ENCODE results near the gene SIPA1L3.
"Not testable (repeated sequence)": the region's sequence is repeated elsewhere in the genome, so short reads cannot be mapped to it uniquely, and the experiment has no call there.

The SIPA1L3 gene, protein sequence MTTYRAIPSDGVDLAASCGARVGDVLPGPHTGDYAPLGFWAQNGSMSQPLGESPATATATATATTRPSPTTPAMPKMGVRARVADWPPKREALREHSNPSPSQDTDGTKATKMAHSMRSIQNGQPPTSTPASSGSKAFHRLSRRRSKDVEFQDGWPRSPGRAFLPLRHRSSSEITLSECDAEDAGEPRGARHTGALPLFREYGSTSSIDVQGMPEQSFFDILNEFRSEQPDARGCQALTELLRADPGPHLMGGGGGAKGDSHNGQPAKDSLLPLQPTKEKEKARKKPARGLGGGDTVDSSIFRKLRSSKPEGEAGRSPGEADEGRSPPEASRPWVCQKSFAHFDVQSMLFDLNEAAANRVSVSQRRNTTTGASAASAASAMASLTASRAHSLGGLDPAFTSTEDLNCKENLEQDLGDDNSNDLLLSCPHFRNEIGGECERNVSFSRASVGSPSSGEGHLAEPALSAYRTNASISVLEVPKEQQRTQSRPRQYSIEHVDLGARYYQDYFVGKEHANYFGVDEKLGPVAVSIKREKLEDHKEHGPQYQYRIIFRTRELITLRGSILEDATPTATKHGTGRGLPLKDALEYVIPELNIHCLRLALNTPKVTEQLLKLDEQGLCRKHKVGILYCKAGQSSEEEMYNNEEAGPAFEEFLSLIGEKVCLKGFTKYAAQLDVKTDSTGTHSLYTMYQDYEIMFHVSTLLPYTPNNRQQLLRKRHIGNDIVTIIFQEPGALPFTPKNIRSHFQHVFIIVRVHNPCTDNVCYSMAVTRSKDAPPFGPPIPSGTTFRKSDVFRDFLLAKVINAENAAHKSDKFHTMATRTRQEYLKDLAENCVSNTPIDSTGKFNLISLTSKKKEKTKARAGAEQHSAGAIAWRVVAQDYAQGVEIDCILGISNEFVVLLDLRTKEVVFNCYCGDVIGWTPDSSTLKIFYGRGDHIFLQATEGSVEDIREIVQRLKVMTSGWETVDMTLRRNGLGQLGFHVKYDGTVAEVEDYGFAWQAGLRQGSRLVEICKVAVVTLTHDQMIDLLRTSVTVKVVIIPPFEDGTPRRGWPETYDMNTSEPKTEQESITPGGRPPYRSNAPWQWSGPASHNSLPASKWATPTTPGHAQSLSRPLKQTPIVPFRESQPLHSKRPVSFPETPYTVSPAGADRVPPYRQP (N-terminal part only)

DNA sequence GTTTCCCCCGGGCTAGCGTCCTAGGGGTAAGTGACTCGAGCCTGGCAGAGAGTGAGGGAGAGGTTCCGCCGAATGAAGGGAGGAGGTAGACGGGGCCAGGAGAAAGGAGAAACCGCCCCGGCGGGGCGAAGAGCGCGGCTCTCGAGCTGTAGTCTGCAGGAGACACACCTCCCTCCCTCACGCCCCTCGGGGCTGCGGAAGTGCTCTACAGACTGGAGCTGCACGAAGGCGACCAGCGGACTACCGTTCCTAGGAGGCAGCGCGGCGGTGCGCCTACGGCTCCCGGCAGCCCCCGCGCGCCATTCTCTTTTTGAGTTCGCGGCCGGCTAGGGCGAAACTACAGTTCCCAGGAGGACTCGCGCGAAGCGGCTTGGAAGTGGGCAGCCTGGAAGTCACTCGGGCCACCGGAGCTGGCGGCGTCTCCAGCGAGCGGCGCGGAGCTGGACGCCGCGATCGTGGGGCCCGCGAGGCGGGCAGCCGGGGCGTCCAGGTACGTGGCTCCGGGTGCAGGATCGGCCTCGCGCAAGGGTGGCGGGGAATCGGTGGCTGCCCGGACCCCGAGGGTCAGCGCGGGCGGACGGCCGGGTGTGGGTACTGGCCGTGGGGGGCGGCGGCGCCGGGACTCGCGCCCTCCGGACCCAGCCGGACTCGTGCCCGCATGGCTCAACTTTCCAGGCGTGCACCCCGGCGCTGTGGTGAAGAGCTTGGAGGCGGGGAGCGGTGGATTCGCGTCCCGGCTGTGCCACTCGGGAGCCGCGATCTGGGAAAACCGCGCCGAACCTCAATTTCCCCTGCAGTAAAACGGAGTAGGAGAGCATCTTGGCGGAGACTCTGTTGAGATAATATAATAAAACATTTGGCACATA is at the start of gene SIPA1L3:
Gene SIPA1L3 (plus strand): TSS at position 340 of the 866 bp plus-strand sequence. CDS start 174,358 bp downstream, outside the sequence.
- DNase-seq = peak; percentile 94

DNA sequence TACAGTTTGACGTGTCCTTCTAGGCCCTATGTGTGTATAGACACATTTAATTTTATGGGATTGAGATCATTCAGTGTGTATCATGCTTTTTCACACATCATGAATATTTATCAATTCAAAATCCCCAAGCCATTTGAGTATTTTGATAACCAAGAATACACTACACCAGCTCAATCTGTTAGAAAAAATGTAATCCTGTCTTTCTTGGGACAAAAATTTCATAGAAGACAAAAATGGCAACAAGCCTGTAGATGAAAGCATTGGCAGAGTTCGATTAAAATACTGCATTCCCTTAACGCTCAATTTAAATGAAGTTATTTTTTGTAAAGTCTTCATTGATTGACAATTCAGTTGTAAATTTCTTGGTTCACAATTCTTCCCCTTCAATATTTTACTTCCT is 42.5 kb upstream of the SIPA1L3 start:
- no peak for DNase-seq

DNA sequence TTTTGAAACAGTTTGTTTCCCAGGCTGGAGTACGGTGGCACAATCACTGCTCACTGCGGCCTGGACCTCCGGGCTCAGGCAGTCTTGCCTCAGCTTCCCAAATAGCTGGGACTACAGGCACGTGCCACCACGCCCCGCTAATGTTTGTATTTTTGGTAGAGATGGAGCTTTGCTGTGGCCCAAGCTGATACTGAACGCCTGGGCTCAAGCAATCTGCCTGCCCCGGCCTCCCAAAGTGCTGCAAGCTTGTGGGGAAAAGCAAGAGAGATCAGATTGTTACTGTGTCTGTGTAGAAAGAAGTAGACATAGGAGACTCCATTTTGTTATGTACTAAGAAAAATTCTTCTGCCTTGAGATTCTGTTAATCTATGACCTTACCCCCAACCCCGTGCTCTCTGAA is 41.1 kb upstream of the SIPA1L3 start:
- not testable (repeated sequence) for DNase-seq

DNA sequence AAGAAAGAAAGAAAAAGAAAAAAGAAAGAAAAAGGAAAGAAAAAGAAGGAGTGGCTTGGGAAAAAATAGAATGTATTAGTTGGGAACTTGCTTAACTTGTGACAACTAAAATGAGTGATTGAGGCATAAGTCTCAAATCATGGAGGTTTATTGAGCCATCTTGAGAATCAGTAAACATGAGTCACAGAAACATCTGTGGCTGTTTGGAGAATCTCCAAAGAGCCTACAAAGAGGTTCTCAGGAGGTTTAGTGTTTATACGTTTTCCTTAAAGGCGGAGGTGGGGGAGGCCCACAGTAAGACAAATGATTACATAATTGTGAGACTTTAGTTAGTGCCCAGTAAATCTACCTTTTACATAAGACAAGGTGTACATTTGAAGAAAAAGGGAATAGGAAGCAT is 39.2 kb upstream of the SIPA1L3 start:
- DNase-seq = peak; percentile 4

DNA sequence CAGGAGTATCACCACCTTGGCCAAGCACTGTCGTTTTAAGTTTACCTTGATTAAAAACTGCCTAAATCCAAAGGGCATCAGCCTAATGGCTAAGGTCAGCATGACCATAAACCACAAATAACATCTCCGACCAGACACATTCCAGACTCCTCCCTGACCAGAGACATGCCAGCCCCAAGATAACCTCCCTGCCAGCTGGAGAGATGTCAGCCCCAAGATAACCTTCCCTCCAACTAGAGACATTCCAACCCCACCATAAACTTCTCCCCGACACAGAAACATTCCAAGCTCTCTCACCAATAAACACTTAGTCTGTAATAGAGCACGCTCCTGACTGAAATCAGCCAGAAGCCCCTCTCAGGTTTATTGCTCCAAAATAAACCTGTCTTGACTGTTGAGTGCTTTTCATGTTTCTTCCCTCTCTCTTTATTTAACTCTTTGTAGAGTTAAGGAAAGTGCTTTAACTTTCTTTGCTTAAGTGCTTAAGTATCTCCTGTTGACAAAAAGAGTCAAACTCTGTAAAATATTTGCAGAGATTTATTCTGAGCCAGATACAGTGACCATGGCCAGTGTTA is 37.2 kb upstream of the SIPA1L3 start:
- DNase-seq = no peak

DNA sequence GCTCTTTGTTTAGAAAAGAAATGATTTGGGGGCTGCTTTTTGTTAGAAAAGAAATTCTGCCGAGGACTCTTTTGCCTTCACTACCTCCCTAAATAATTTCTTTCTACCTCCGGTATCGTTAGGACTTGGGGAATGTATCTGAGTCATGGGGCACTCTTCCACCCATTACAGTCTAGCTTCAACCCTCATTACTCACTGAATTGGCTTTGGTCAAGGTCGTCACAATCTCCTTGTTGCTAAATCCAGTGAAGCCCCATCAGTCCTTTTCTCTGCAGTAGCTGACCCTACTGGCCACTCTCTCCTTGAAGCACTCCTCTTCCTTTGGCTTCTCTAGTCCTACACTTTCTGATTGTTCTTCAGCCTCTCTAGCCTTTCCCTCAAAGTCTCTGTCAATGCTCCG is 34.6 kb upstream of the SIPA1L3 start:
- DNase-seq = no peak

DNA sequence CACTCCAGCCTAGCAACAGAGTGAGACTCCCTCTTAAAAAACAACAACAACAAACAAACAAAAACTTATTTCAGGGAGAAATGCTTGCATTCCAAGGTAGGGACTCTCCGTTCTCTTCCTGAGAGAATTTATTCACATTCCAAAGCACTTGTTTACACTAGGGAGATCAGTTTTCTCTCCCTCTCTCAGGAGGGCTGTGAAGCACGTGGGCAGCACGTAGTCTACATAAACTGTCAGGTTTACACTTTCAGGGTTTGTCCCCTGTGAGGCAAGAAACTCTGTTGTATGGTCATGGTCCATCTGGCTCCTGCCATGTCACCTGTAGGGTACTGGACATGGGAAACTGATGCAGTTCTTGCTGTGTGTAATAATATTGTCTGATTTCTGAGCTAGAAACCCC is 32.2 kb upstream of the SIPA1L3 start:
- no peak for DNase-seq

DNA sequence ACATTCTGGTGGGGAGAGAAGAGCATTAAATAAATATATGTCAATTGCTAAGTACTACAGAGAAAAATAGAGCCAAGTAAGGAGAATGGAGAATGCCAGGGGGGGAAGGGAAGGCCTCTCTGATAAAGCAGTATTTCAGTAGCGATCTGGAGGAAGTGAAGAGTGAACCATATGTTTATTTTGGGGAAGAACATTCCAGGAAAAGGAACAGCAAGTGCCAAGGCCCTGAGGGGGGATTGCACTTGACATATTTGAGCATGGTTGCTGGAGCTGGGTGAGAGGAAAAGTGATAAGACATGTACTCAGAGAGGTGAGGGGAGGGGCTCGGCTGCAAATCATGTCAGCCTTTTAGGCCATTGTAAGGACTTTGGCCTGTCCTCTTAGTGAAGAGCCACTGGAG is 31.0 kb upstream of the SIPA1L3 start:
- no peak for DNase-seq

DNA sequence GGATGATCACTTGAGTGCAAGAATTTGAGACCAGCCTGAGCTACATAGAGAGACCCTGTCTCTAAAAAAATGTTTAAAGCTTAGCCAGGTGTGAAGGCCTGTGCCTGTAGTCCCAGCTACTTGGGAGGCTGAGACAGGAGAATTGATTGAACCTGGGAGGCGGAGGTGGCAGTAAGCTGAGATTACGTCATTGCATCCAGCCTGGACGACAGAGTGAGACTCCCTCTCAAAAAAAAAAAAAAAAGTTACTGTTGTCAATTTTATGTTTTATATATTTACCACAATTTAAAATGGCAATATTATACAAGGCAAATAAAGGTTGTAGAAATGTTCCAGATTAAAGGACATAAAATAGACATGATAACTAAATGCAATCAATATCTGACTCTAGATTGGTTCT is 29.9 kb upstream of the SIPA1L3 start:
- no peak for DNase-seq

DNA sequence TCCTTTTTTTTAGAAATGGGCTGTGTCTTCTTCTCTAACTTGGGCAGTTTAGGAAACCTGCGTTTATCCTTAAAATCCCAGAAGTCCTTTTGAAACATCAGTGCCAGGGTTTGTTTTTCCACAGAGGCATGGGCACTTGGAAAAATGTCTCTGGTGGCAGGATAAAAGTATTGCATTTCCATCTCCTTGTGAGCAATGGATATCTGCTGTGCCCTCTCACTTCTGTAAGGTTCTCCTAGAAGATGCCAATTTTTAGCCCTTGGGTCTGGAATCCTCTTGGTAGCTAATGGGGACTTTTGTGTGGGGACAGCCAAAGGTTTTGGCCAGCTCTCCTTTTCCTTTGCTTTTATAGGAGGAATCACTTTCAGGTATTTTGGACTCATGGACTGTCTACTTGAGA is 21.6 kb upstream of the SIPA1L3 start:
- no peak for DNase-seq

DNA sequence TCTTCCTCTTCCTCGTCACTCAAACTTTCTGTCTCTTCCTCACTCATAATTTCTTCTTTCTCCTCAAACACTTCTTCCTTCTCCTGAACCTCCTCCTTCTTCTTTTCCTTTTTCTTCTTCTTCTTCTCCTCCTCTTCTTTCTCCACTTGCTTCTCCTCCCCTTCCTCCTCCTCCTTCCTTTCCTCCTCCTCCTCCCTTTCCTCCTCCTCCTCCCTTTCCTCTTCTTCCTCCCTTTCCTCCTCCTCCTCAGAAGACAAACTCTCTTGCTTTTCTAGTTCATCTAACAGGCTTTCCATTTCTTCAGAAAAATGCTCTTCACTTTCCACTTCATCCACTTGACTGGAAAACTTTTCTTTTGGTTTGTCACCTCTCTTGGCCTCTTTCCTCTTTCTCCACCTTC is 20.4 kb upstream of the SIPA1L3 start:
- no peak for DNase-seq

DNA sequence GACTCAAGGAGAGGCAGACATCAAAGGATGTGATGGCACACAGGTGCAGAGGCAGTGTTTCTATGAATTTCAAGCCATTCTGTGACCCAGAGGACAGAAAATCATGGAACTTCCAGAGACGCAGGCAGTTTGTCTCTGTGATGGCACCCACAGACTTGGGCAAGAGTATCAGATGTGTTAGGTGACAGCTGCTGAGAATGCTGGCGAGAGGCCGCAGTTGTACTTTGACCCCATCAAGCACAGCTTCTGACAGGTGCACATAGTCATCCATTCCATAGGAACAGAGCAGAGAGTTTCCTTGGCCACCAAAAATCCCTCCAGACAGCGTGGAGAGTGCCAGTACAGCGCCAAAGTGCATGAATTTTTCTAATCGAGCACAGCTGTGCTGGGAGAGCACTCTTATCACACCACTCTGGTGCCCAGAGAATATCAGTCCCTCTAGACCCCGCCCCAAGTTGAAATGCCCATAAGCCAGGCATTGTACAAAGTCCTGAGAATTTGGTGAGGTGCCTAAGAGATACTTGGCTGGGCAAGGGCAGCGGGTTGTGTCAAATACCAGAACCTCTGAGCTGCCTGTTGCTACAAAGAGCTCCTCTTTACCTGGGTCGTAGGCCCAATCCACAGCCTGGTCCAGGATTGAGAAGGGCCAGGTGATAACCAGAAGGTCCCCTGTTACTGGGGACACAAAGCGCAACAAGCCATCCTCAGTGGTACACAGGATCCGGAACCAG is 13.0 kb upstream of the SIPA1L3 start:
- DNase-seq = no peak

DNA sequence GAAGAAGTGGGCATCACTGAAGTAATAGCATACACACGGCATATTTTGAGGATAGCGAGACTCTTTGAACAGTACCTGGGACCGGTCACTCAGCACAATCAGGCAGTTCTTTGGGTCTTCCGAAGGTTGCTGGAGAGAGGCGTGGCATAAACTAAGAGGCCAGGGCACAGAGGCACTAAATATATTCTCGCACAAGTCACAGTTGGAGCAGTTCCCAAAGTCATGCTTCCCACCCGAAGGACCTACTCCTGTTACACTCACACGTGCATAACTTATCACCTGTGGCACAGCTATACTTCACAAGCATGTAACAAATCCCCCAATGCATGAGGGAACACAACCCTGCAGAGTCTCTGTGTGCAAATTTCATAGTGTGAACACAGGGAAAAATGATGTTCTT is 10.8 kb upstream of the SIPA1L3 start:
- DNase-seq = no peak

DNA sequence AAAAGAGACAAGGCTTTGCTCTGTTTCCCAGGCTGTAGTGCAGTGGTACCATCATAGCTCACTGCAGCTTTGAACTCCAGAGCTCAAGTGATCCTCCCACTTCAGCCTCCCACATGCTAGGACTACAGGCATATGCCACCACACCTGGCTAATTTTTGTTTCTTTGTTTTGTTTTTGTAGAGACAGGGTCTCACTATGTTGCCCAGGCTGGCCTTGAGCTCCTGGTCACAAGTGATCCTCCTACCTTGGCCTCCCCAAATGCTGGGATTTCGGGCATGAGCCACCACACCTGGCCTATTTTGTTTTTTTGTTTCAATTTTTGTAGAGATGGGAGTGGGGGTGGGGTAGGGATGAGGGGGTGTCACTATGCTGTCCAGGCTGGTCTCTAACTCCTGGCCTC is 7.6 kb upstream of the SIPA1L3 start:
- DNase-seq = no peak

DNA sequence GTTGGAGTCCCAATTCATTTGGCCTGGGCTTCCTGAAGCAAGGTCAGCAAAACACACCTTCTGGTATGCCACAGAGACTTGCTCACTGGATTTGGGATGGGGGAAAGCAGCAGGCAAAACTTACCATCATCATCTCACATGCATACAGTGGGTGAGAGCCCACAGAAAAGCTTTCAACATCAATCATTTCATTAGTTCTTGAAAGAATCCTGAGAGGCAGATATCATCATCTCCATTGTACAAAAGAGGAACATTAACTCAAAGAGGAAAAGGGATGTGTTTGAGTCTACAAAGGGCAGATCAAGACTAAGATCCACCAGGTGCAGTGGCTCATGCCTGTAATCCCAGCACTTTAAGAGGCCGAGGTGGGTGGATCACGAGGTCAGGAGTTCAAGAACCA is 7.0 kb upstream of the SIPA1L3 start:
- DNase-seq = no peak

DNA sequence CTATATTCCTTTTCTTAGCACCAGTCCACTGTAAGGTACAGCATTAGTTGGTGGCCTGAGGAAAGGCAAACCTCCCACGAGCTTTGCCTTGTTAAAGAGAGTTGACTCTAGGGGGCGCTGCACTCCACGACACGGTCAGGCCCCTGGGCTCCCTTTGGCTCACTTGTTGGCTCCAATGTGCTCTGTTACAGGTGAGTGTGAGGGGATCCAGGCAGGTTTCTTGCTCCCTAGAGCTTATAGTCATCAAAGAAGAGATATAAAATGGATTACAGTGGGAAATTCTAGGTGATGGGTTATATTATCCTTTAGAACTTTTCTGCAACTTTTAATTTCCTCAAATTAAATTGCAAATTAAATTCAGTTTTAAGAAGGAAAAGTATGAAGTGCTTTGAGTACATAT is 4.3 kb upstream of the SIPA1L3 start:
- peak; percentile 71 for DNase-seq

DNA sequence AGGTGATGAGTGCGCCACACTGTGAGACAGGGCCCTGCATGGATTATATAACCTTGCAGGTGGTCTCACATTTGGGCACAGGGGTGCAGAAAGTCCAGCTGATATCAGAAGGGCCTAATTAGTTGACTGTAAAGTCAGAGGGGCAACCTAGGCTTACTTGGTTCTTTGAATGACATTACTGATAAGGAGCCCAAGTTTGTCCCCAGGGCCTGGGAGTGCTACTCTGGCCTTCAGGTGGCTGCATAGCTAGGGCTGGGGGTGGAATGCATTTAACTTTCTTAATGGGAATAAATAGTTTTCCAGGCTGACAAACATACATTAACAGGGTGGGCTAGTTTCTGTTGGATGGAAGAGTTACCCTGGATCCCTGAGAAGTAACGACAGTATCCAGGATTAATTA is 3.9 kb upstream of the SIPA1L3 start:
- DNase-seq = no peak

DNA sequence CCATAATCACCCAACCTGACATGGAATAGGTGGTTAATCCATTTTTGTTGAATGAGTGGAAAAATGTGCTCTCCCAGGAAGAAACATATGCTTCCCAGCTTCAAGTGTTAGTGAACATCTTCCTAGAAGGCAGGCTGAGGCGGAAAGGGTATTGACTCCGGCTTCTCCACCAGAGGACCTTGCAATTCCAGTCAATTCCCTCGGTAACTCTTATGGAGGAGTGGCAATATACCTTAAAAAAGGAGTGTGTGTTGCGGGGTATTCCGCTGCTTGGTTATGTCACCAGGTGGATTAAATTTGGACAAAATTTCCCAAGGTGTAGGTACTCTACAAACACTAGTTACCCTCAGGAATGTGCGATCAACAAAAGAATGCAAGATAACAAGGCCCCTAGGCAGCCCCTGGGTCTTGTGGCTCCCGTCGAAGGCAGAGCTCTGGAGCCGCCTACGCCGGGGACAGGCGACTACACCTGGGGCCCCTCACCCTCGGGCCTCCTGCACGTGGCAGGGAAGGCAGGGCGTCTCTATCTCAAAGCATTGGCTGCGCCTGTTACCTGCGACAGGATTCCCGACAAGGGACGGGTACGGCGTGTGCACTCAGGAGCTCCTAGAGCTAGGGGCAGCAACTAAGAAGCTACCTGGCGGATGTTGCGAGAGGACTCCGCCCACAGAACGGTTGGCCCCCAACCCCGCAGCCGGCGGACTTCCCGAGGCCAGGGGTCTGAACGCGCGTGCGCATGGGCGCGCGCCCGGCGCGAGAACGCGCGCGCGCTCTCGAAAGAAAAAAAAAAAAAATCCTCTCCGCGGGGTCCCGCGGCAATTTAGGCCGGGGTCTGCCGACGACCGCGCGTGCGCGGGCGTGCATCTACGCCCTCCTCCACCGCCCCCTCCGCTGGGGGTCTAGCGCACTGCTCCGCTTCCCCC is 801 bp upstream of the SIPA1L3 start, which contains the start of gene WDR87:
Gene WDR87 (minus strand): TSS at position 649 of the 923 bp plus-strand sequence. CDS start 8,355 bp downstream, outside the sequence.
- peak; percentile 22 for DNase-seq

DNA sequence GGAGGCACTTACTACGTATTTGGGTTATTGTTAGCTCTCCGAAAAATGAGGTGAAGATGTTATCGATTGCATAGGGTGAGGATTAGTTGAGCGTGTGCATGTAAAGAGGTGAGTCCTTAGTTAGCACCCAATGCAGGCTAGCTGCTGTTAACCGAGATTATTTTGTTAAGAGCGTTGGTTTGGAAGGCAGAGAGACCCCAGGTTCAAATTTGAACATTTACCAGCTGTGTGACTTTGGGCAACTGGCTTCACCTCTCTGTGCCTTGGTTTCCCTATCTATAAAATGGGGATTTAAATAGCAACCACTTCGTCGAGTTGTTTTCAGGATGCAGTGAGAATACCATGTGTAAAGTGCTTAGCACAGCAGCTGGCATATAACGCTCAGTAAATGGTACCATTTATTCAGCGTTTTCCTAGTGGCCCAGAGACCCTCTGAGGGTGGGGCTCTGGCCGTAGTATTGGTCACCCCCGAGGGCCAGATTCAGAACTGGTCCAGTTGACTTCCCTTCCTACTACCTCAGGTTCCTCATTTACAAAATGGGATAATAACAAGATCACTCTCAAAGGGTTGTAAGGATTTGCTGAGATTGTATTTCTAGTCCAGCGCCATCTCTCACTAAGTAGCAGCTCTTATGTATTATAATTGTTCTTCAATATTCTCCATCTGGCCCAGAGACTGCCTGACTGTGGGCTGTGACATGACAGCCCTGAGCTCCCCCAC is 887 bp downstream of the SIPA1L3 start:
- DNase-seq = no peak

Data from fibroblast of upper back skin (primary cell).